ENCODE measurements around the gene CREBZF. TPM values are rescaled to one million over a fixed set of nuclear protein-coding genes. Genes with fewer than 3 reads are reported as not detected.
A peak's percentile ranks its signal among the peaks of the same experiment; 100 is the strongest.

Gene CREBZF
- total RNA-seq, 1 experiment from 2014 or later: 50.2 TPM

GRCh38 chr11:85694385-85694980 is 29.6 kb upstream of the CREBZF start:
- H3K23ac ChIP-seq (ENCODE audit: insufficient read length, low read depth, low read length): no peak overlapping the region
- H3K36me3 Mint-ChIP-seq (ENCODE audit: insufficient read depth in 1 of 3, low read depth in 3 of 3): no peaks in the 10 kb centered on the region
- H3K9me3 Mint-ChIP-seq: no peaks in the 10 kb centered on the region
- no peaks in the 10 kb centered on the region; the same call in 1 of the 2 replicates for H3K4me1 ChIP-seq (ENCODE audit: insufficient read depth, low read length)
- H4K20me1 ChIP-seq (ENCODE audit: control insufficient read depth, insufficient read depth, insufficient read length): no peaks in the 10 kb centered on the region
- H3K56ac ChIP-seq (ENCODE audit: insufficient read length, low read depth, low read length): no peak overlapping the region
- H3K18ac ChIP-seq (ENCODE audit: insufficient read length, low read depth, low read length): no peak overlapping the region
- no peaks in the 10 kb centered on the region for H3K27me3 ChIP-seq (ENCODE audit: insufficient read depth, low read length)
- no peak overlapping the region for H2BK5ac ChIP-seq (ENCODE audit: insufficient read length, low read length)
- H2AFZ ChIP-seq (ENCODE audit: low read length): no peak overlapping the region
- no peak overlapping the region for H3K27ac Mint-ChIP-seq
- no peak for DNase-seq
- no peak overlapping the region for H3K27ac ChIP-seq (ENCODE audit: insufficient read length, low read depth, low read length)
- H2BK12ac ChIP-seq (ENCODE audit: insufficient read length, low read depth, low read length): no peak overlapping the region
- no CpG with 5 or more reads among the region's 1 CpG for WGBS (ENCODE audit: extremely low coverage, insufficient read length, low lambda C conversion rate)
- TF ChIP-seq, protein P1, sequence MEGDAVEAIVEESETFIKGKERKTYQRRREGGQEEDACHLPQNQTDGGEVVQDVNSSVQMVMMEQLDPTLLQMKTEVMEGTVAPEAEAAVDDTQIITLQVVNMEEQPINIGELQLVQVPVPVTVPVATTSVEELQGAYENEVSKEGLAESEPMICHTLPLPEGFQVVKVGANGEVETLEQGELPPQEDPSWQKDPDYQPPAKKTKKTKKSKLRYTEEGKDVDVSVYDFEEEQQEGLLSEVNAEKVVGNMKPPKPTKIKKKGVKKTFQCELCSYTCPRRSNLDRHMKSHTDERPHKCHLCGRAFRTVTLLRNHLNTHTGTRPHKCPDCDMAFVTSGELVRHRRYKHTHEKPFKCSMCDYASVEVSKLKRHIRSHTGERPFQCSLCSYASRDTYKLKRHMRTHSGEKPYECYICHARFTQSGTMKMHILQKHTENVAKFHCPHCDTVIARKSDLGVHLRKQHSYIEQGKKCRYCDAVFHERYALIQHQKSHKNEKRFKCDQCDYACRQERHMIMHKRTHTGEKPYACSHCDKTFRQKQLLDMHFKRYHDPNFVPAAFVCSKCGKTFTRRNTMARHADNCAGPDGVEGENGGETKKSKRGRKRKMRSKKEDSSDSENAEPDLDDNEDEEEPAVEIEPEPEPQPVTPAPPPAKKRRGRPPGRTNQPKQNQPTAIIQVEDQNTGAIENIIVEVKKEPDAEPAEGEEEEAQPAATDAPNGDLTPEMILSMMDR (conservative IDR thresholded peaks at IDR 0.05): peak; percentile 64
- no peak overlapping the region for H4K8ac ChIP-seq (replicated peaks; ENCODE audit: insufficient read length, low read depth, low read length)
- no peak overlapping the region for H4K91ac ChIP-seq (ENCODE audit: insufficient read length, low read depth, low read length)
- no peak overlapping the region for H2AK5ac ChIP-seq (ENCODE audit: insufficient read length, low read length)
- H4K5ac ChIP-seq (ENCODE audit: insufficient read length, low read depth, low read length): no peak overlapping the region
- H3K9me3 ChIP-seq (ENCODE audit: control insufficient read depth, low read depth, low read length): no peaks in the 10 kb centered on the region
- H3K4me2 ChIP-seq (ENCODE audit: insufficient read depth, insufficient read length, low read length): no peak overlapping the region
- no peak overlapping the region for H2BK20ac ChIP-seq (ENCODE audit: low read depth, low read length, poor library complexity, severe bottlenecking)
- no peak overlapping the region for H3T11ph ChIP-seq (ENCODE audit: low read length)
- no peak overlapping the region for H3K9ac ChIP-seq (ENCODE audit: extremely low read depth, insufficient read length, low read length)
- H3K4ac ChIP-seq (ENCODE audit: low read depth, low read length): no peak overlapping the region
- no peaks in the 10 kb centered on the region for H3K23me2 ChIP-seq (ENCODE audit: insufficient read length, low read depth, low read length, poor library complexity, severe bottlenecking)
- no peaks in the 10 kb centered on the region for H3K79me2 ChIP-seq (ENCODE audit: insufficient read depth, low read length)
- no peaks in the 10 kb centered on the region for H3K27me3 Mint-ChIP-seq (ENCODE audit: low read depth)
- no peaks in the 10 kb centered on the region for H3K79me1 ChIP-seq (ENCODE audit: insufficient read depth, low read depth, low read length, poor library complexity, severe bottlenecking)
- no peak overlapping the region for H3K14ac ChIP-seq (ENCODE audit: insufficient read depth, low read length)
- H3K4me1 Mint-ChIP-seq: peaks cover 0 to 3% of the 10 kb centered on the region in 2 experiments; a peak in 2 of 4 replicates
- no peak overlapping the region for H3K4me3 Mint-ChIP-seq
- H2BK15ac ChIP-seq (ENCODE audit: low read depth, low read length): no peak overlapping the region
- no peak overlapping the region for H2BK120ac ChIP-seq (ENCODE audit: low read depth, low read length, poor library complexity, severe bottlenecking)

Measured in H9 (cell line).